ENCODE results near the gene RAB10.

The RAB10 gene

DNA sequence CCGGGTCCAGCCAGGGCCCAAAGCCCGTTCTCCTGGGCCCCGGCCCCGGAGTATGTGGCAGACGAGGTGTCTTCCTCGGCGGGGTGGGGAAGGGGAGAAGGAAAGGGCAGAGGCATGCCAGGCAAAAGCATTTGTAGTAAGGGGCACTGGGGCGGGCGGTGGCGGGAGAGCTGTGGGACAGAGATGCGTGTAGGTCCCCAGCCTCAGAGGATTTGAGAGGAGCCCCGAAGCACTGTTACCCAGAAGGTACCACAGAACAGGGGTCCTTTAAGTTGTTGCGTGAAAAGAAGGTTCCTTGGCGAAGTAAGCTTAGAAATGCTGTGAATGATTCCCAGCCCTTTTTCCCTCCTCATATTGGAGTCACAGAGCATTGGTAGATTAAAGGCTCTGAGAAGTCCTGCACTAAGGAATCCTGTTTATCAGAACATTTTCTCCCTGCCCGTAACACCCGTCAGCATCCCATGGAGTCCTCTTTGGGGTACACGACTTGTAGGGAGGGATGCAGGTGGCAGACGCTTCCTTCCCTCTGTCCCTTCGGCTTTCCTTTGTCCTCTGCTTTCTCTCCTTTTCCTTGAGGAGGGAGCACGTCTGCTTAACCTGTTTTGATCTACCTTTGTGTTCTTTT lies 151.5 kb downstream of the RAB10 start:
- Histone ChIP-seq H3K27ac (ENCODE audit: low read length) (no peak overlapping the region), H3K9me3 (ENCODE audit: control insufficient read depth in 1 of 2, low read length in 2 of 2) (no peaks in the 10 kb centered on the region), H3K4me1 (ENCODE audit: control insufficient read depth in 1 of 2, insufficient read depth in 2 of 2, low read length in 2 of 2) (peaks cover 0 to 3% of the 10 kb centered on the region in 2 donors), H3K36me3 (ENCODE audit: control insufficient read depth in 1 of 2, insufficient read depth in 2 of 2, low read length in 2 of 2) (peaks cover 1 to 5% of the 10 kb centered on the region in 2 donors), H3K27me3 (ENCODE audit: low read depth, low read length) (no peaks in the 10 kb centered on the region), H3K4me3 (ENCODE audit: low read depth in 1 of 2, low read length in 2 of 2) (peak overlapping the region; percentile 43 to 69)

DNA sequence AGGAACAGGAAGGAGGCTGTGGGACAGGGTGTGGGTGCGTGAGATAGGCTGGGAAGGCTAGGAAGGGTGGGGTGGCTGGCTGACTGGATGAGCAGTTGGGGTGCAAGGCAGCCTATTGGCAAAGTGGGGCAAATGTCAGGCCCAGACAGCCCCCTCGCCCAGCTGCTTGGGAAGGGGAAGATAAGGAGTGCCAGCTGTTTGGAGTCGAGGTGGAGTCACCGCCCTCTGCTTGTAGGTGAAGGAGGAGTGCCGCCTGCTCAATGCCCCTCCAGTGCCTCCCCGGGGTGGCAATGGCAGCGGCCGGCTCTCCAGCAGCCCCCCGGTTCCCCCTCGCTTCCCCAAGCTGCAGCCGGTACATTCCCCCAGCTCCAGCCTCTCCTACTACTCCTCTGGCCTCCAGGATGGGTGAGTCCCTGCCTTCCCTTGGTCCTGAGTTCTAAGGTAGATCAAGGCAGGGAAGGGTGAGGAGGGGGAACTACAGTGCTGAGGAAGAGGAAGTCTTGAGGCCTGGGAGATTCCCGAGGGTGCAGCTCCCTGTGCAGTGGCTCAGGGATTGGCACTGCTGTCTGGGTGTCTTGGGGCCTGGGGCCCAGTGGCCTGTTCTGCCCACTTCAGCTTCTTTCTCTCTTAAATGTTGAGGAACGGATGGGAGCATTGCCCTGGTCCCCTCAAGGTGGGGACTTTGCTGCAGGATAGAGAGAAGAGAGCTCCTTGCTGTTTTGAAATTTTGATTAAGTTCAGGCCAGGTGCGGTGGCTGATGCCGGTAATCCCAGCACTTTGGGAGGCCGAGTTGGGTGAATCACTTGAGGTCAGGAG lies 152.3 kb downstream of the RAB10 start:
- Histone ChIP-seq H3K9me3 (ENCODE audit: control insufficient read depth in 1 of 2, low read length in 2 of 2) (no peaks in the 10 kb centered on the region), H3K4me3 (ENCODE audit: low read depth in 1 of 2, low read length in 2 of 2) (peak overlapping the region in 1 of 2 donors; percentile 69), H3K4me1 (ENCODE audit: control insufficient read depth in 1 of 2, insufficient read depth in 2 of 2, low read length in 2 of 2) (peaks cover 0 to 3% of the 10 kb centered on the region in 2 donors), H3K36me3 (ENCODE audit: control insufficient read depth in 1 of 2, insufficient read depth in 2 of 2, low read length in 2 of 2) (peaks cover 9 to 13% of the 10 kb centered on the region in 2 donors), H3K27ac (ENCODE audit: low read length) (no peak overlapping the region), H3K27me3 (ENCODE audit: low read depth, low read length) (no peaks in the 10 kb centered on the region)

Data from muscle layer of duodenum (tissue), 2 donors.